Esophagus muscularis mucosa (tissue), 4 donors: Measurements from ENCODE around the gene TBC1D21. TPM values are rescaled to one million over a fixed set of nuclear protein-coding genes. Genes with fewer than 3 reads are reported as not detected.

Experiments used
- DNase-seq: peaks from one replicate; pipeline ENCODE4 v3.0.0-alpha.2; 2017; ENCODE audit errors: extremely low spot score
- H3K27ac ChIP-seq, 4 donors: fragments of 200-600 bp; sonication (generic); replicated peaks in 1 of 4; 1 replicate in 3 of 4; 2 replicates in 1 of 4; pipeline ENCODE4 v1.5.1; 2016 to 2019; ENCODE audit warnings: mild to moderate bottlenecking in 1 of 4
- H3K27me3 ChIP-seq, 4 donors: fragments of 200-600 bp; sonication (generic); one replicate each; pipeline versions ENCODE4 v1.5.1 to v1.6.0; 2016 to 2019
- H3K36me3 ChIP-seq, 4 donors: fragments of 200-600 bp; sonication (generic); one replicate each; pipeline ENCODE4 v1.5.1; 2016 to 2019
- H3K4me1 ChIP-seq, 4 donors: fragments of 200-600 bp; sonication (generic); one replicate each; pipeline ENCODE4 v1.5.1; 2016 to 2019
- H3K4me3 ChIP-seq, 4 donors: fragments of 200-600 bp; sonication (generic); 1 replicate in 2 of 4; 2 replicates in 2 of 4; pipeline ENCODE4 v1.5.1; 2016 to 2019; ENCODE audit warnings: mild to moderate bottlenecking in 4 of 4, moderate library complexity in 1 of 4
- H3K9me3 ChIP-seq, 4 donors: fragments of 200-600 bp; sonication (generic); 1 replicate in 3 of 4; 2 replicates in 1 of 4; pipeline ENCODE4 v1.5.1; 2016 to 2019
- EP300 ChIP-seq: sonication (generic); formaldehyde crosslinking; IDR thresholded peaks from one replicate; pipeline ENCODE4 v1.6.1; 2017; ENCODE audit warnings: antibody characterized with exemption
- POLR2A ChIP-seq: fragments of 450-650 bp; IDR thresholded peaks from one replicate; pipeline ENCODE4 v1.6.1; 2017; ENCODE audit warnings: antibody characterized with exemption, moderate library complexity, mild to moderate bottlenecking, low read depth
- POLR2AphosphoS5 ChIP-seq, 2 donors: sonication (generic); formaldehyde crosslinking; IDR thresholded peaks; one replicate each; pipeline ENCODE4 v1.6.1; 2017; ENCODE audit warnings: antibody characterized with exemption in 2 of 2
- WGBS: methylation state at CpG from one replicate; pipeline ENCODE4 v1.1.5; 2018; 5-methylcytosine and 5-hydroxymethylcytosine counted together
- intact Hi-C: fragments of 100-400 bp; cut with DNase I; formaldehyde crosslinking; loops from one replicate; pipeline ENCODE4 v1.15.1; 2023
- total RNA-seq, 4 donors: library from RNA; depleted of rRNA; stranded (reverse); fragments of >200 nt; gene quantifications; one replicate each; pipeline versions ENCODE4 v1.1.0 to v1.2.1, GENCODE V29; 2016
- TF ChIP-seq, protein P1 (sequence below), 3 experiments: fragments of 200-600 bp in 2 of 3; fragments of 450-650 bp in 1 of 3; sonication (generic) in 2 of 3; IDR thresholded peaks; one replicate each; pipeline ENCODE4 v1.5.1; 2017 to 2019; ENCODE audit warnings: antibody characterized with exemption in 3 of 3, mild to moderate bottlenecking in 2 of 3, moderate library complexity in 1 of 3

Gene TBC1D21
- total RNA-seq, 4 donors from 2014 or later, result not detected

DNA sequence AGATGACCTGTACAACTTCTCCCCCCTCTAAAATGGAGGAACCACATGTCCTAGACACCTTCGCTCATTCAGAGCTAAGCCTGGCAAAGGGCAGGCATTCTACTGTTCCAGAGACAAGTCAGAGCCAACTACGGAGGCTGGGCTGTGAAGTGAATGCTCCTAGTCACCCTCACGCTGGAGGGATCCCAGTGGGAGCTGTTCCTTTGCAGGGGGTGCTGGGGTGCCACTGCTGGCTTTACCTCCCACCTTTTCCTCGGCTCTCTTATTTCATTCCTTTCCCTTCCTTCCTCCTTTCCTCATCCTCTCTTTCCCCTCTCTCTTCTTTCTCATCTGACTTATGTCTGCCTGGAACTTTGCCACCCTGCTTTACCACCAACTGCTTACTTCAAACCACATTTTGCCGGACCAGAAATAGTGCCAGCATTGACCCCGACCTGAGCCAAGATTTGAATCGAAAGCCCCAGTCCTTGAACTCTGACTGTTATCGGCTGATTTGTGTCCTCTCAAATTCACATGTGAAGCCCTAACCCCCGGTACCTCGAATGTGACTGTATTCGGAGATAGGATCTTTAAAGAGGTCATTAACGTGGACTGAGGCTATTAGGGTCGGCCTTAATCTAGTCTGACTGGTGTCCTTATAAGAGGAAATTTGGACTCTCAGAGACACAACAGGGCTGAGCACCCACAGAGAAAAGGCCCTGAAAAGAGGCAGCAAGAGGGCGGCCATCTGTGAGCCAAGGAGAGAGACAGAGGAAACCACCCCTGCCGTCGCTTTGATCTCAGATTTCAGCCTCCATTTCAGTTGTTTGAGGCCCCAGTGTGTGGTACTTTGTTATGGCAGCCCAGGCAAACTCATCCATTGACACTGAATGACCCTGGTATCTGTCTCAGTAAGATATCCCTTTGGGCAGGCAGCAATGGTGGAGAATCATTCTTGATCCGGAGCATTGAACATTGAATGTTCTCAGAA lies 31.3 kb upstream of the TBC1D21 start:
- no peak overlapping the region for H3K27ac ChIP-seq
- H3K27me3 ChIP-seq, result peaks cover 0 to 17% (median 0%) of the 10 kb centered on the region in 4 donors
- no peaks in the 10 kb centered on the region for H3K9me3 ChIP-seq
- H3K36me3 ChIP-seq, result no peaks in the 10 kb centered on the region
- no peak overlapping the region for H3K4me3 ChIP-seq
- peaks cover 6 to 16% (median 12%) of the 10 kb centered on the region in 4 donors for H3K4me1 ChIP-seq
- DNase-seq, result no peak
- TF ChIP-seq EP300 (no peak), POLR2AphosphoS5 (IDR thresholded peaks at IDR 0.05) (no peak), POLR2A (no peak)
- TF ChIP-seq, protein P1, sequence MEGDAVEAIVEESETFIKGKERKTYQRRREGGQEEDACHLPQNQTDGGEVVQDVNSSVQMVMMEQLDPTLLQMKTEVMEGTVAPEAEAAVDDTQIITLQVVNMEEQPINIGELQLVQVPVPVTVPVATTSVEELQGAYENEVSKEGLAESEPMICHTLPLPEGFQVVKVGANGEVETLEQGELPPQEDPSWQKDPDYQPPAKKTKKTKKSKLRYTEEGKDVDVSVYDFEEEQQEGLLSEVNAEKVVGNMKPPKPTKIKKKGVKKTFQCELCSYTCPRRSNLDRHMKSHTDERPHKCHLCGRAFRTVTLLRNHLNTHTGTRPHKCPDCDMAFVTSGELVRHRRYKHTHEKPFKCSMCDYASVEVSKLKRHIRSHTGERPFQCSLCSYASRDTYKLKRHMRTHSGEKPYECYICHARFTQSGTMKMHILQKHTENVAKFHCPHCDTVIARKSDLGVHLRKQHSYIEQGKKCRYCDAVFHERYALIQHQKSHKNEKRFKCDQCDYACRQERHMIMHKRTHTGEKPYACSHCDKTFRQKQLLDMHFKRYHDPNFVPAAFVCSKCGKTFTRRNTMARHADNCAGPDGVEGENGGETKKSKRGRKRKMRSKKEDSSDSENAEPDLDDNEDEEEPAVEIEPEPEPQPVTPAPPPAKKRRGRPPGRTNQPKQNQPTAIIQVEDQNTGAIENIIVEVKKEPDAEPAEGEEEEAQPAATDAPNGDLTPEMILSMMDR (IDR thresholded peaks at IDR 0.05), result no peak
- 68% methylated on average over 17 of the region's 17 CpGs for WGBS
- intact Hi-C loops, result no loop called here

DNA sequence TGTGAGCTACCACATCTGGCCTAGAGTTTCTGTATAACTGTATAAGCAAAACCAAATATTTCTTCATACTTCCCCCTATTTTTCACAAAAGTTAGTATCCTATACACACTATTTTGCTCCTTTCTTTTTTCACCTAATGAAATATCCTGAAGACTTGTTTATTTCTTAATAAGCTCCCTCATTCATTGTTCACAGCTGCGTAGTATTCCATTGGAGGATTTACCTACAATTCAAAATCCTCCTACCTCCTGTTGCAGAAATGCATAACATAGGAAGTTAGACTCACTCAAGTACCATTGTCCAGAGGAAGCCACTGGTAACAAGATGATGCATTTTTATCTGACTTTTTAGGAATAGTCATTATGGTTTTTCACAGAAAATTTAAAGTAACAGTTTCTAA lies 29.6 kb upstream of the TBC1D21 start:
- Histone ChIP-seq H3K36me3 (no peaks in the 10 kb centered on the region), H3K27ac (no peak overlapping the region), H3K4me3 (no peak overlapping the region), H3K4me1 (peaks cover 5 to 8% (median 6%) of the 10 kb centered on the region in 4 donors), H3K27me3 (peaks cover 0 to 17% (median 0%) of the 10 kb centered on the region in 4 donors), H3K9me3 (no peaks in the 10 kb centered on the region)
- 96% methylated on average over 1 of the region's 1 CpG for WGBS
- no peak for TF ChIP-seq POLR2AphosphoS5 (IDR thresholded peaks at IDR 0.05)
- TF ChIP-seq, protein P1 (IDR thresholded peaks at IDR 0.05), result no peak
- intact Hi-C loops, result no loop called here
- no peak for DNase-seq

DNA sequence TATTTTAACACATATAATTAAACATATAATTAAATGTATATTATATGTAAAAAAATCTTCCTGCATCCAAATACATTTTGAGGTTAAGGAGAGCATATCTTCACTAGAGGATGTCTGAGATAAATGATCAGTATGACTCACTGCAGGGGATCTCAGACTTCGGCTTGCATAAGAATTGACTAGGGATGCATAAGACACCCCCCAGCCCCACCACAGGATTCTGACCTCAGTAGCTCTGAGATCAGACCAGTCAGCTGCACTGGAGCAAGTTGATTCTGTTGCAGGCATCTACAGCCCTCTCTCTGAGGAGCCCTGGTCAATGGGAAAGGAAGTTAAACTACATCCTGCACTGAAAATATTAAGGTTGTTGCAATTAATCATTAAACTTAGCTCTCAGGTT lies 29.0 kb upstream of the TBC1D21 start:
- H3K27me3 ChIP-seq, result peaks cover 0 to 17% (median 0%) of the 10 kb centered on the region in 4 donors
- no peak for DNase-seq
- intact Hi-C loops, result no loop called here
- WGBS, result 53% methylated on average over 1 of the region's 1 CpG
- no peaks in the 10 kb centered on the region for H3K36me3 ChIP-seq
- no peaks in the 10 kb centered on the region for H3K9me3 ChIP-seq
- no peak overlapping the region for H3K4me3 ChIP-seq
- no peak for TF ChIP-seq POLR2A
- TF ChIP-seq, protein P1 (IDR thresholded peaks at IDR 0.05), result no peak
- no peak for TF ChIP-seq EP300
- TF ChIP-seq POLR2AphosphoS5 (IDR thresholded peaks at IDR 0.05), result no peak
- H3K27ac ChIP-seq, result no peak overlapping the region
- H3K4me1 ChIP-seq, result peaks cover 0 to 2% (median under 1%) of the 10 kb centered on the region in 4 donors

DNA sequence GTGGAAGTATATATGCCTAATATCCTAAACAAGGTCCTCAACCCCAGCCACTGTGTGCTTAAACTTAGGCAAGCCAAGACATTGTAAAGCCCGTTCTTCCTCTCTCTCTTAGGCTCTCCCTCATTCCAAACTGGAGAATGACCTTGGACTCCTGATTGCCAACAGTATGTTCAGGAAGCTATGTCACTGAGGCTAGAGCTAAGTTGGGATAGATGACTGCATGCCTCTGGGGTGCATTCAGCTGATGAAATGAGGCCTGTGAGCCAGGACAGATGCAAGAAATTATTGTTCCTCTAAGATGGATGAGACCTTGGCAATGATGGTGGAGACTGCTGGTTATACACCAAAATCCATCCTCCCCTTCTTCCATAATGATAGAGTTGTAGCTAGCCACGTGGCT lies 27.9 kb upstream of the TBC1D21 start:
- no peaks in the 10 kb centered on the region for H3K4me1 ChIP-seq
- TF ChIP-seq POLR2AphosphoS5 (IDR thresholded peaks at IDR 0.05), result no peak
- no peak for TF ChIP-seq EP300
- no peak for TF ChIP-seq POLR2A
- TF ChIP-seq, protein P1 (IDR thresholded peaks at IDR 0.05), result no peak
- H3K36me3 ChIP-seq, result no peaks in the 10 kb centered on the region
- no peak for DNase-seq
- no peak overlapping the region for H3K27ac ChIP-seq
- H3K9me3 ChIP-seq, result no peaks in the 10 kb centered on the region
- H3K27me3 ChIP-seq, result peaks cover 0 to 17% (median 0%) of the 10 kb centered on the region in 4 donors
- H3K4me3 ChIP-seq, result no peak overlapping the region
- intact Hi-C loops, result no loop called here
- WGBS, result 64% methylated on average over 2 of the region's 2 CpGs
